HG03139 (cell line): ENCODE results near the gene GALR3.

Experiments
- ATAC-seq: cut with Tn5 transposase; IDR thresholded peaks from one replicate; pipeline ENCODE4 v1.9.1; 2021; ENCODE audit not compliant: unreplicated experiment

Gene GALR3

GRCh38 chr22:37862570-37863325 lies 39.6 kb downstream of the GALR3 start:
- ATAC-seq: no peak

GRCh38 chr22:37865510-37865909 lies 42.3 kb downstream of the GALR3 start:
- no peak for ATAC-seq

GRCh38 chr22:37870273-37870672 lies 47.1 kb downstream of the GALR3 start:
- no peak for ATAC-seq
